Spleen (tissue), 7 donors: ENCODE results near the gene SAFB.

Source experiments
- CTCF ChIP-seq, 11 experiments: fragments of 200-600 bp in 7 of 11; fragments of 450-650 bp in 4 of 11; sonication (generic) in 4 of 11; IDR thresholded peaks in 8 of 11; conservative IDR thresholded peaks in 3 of 11; 1 replicate in 7 of 11; 2 replicates in 4 of 11; pipeline versions ENCODE4 v1.4.0 to v1.8.0; 2016 to 2021; ENCODE audit warnings: antibody characterized with exemption in 11 of 11, inconsistent platforms in 4 of 11, mild to moderate bottlenecking in 1 of 11
- POLR2A ChIP-seq, 3 donors: fragments of 450-650 bp; IDR thresholded peaks; one replicate each; pipeline ENCODE4 v1.5.1; 2017; ENCODE audit warnings: antibody characterized with exemption in 3 of 3, mild to moderate bottlenecking in 1 of 3
- POLR2AphosphoS5 ChIP-seq, 3 donors: sonication (generic); formaldehyde crosslinking; IDR thresholded peaks; one replicate each; pipeline ENCODE4 v1.5.1; 2017; ENCODE audit warnings: antibody characterized with exemption in 3 of 3
- donor health status: DM: no; HTN: no; CAD: no; lungs with moderate emphysema.
- donor health status: DM: no; HTN: no; CAD: no.
- donor health status: DM: no; HTN: no; CAD: no.

GRCh38 chr19:5644037-5644436 is 21.2 kb downstream of the SAFB start:
- TF ChIP-seq POLR2AphosphoS5 (IDR thresholded peaks at IDR 0.05) (no peak), CTCF (IDR thresholded peaks at IDR 0.05 in 8 of 11, conservative IDR thresholded peaks at IDR 0.05 in 3 of 11) (no peak), POLR2A (IDR thresholded peaks at IDR 0.05) (no peak)
